Iris pigment epithelial cell (primary cell): ENCODE data around the gene DNAJC8.

Experiments
- DNase-seq: peaks from one replicate; pipeline ENCODE4 v3.0.0-alpha.2; 2011; ENCODE audit warnings: low read depth

DNAJC8 gene

DNA sequence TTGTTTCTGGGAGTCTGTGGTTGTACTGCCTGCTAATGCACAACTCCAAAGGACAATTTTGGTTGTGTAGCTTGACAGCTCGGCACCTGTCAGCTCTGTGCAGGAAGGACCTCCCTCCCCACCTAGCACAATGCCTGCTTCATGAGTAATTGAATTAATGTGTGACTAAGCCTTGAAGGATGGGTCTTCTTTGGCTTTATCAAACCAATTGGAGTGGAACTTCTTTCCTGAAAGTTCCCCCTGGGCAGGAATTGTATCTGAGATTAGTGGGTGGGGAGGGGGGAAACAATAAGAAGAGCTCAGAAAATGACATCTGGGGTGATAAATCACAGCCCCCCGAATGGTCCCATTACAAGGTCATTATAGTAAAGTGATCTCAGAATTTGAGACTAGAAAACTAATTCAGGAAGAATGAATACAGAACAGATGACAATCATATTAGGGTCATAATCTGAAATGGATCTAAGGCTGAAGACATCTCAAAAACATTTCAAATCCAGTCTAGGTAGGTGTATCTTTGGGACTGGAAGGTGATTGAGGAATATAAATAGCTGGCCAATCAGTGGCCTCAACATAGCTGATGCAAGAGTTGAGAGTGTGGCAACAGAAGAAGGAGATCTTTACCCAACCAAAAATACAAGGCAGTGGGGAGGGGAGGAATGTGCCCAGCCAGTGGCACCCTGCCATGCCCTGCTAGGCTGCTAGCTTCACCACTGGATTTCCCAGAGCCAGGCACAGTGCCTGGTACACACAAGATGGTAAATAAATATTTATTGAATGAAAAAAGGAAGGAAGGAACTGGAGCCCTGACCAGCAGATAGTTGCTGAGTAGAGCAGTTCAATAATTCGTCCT is 16.4 kb upstream of the DNAJC8 start:
- peak; percentile 59 for DNase-seq

DNA sequence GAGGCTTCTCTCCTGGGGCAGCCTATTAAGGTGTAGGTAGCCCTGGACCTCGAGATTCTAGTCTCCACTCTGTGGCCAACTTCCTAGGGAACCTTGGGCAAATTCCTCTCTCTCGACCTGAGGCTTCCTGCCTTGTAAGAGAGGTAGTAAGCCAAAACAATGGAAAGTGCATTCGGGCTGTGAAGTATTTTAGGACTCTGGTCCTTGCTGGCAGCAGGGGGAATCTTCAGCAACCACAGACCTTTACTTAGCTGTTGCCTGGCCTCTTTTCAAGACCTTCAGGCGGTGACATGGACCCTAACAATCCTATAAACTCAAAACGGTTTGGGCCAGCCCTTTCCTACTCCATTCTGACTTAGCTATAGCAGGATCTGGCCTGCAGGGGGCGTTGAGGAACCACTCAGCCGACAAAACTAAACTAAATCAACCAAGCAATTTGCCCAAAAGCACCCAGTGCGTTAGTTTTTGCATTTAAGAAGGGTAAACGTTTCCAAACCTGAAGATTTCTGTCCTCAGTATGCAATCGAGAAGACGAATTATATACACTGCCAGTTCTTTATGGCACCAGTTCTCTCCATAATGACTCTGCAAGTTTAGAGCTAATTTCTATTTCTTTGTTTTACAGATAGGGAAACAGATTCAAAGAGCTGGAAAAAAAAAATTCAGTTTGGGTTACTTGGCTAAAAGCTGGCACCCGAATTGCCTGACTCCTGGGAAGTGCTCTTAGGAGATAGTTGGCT is 15.6 kb upstream of the DNAJC8 start:
- DNase-seq = peak; percentile 73

DNA sequence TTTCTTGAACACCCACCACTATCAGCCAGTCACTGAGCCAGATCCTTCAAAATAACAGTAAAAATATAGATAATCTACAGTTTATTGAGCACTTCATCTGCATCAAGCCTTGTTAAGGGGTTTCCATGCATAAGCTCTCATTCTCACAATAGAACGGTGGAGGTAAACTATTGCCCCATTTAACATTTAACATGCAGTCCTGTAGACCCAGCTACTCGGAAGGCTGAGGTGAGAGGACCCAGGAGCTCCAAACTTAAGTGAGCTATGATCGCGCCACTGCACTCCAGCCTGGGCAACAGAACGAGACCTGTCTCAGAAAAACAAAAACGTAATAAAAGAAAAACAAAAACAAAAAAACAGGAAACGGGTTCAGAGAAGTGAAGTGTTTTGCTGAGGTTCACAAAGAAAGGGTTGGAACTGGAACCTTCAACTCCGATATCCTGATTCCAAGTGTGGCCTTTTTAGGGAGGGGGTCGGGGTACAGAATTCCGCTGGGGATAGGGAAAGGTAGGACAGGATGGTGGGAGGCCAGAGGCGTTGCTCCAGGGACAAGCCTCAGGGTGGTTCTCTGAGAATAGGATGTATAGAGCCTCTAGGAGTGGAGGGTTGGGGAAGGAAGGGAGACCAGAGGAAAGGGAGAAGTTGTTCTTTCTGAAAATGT is 14.9 kb upstream of the DNAJC8 start:
- DNase-seq = no peak

DNA sequence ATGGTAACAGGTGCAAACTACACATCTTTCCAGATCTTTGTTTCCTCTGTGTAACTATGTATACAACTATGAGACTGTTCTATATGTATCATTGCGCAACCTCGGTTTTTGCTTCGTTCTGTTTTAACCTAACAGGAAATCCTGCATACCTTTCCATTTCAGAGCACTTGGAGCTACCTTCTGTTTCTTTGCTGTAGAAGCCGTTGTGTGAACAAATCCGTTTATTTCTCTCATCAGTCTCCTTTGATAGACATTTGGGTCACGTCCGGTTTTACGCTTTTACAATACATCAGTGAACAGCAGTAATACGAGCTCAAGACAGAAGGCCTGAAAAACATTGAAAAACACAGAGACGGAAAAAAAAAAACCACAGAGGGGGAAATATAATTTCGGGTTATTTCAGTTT is 13.6 kb upstream of the DNAJC8 start:
- peak; percentile 75 for DNase-seq

GRCh38 chr1:28244549-28245251 is 11.9 kb upstream of the DNAJC8 start:
- no peak for DNase-seq

DNA sequence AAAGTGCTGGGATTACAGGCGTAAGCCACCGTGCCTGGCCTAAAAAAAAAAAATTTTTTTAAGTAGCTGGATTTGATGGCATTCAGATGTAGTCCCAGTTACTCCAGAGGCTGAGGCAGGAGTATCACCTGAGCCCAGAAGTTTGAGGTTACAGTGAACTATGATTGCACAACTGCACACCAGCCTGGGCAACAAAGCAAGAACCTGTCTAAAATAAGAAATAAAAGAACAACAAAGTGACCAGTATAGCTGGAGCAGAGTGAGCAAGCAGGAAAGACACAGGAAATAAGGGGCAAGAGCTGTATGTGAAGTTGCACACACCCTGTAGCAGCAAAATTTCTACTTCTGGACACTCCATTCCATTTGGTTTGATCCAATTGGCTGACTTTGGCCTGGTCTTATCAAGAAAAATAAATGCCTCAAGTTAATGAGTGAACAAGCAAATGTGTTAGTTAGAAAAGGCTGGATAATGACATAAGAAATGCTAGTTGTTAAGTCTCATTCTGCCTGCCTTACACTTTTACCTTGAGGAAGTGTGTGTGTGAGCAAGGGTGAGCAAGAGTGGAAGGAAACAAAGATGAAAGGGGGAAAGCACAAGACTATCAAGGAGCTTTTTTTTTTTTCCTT is 11.0 kb upstream of the DNAJC8 start:
- no peak for DNase-seq

DNA sequence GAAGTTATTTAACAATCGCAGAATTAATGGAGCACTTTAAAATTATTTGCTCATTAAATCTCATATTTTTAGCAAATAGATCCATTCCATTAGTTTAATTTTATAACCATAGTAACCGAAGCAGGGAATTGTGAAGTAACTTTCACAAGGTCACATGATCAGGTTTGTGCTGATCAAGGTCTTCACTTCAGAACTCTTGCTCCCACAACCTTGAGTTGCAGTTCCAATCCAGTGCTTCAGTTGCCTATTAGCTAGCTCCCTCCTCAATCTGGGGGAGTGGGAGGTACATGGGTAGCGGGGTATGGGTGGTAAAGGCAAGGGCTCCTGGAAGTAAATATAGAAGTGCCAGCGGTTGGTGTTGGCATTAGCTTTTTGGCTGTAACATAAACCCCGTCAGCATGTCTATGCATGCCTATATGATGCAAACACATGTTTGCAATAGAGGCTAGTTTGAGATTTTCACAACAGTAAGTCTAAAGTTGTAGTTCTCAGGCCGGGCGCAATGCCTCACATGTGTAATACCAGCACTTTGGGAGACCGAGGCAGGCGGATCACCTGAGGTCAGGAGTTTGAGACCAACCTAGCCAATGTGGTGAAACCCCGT is 8.9 kb upstream of the DNAJC8 start:
- DNase-seq = no peak

DNA sequence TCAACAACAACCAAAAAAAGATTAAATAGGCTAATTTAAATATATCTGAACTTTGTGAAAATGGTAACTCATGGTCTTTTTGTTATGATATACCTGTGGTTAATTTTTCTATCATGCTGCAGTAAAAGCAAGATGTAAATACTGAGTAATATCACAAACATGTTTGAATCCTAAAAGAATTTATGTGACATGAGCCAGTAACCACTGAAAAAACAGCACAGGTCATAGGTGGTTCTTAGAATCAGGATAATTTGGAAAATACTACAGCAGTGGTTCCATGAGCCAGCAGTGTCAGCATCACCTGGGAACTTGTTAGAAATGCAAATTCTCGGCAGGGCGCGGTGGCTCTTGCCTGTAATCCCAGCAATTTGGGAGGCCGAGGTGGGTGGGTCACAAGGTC is 7.2 kb upstream of the DNAJC8 start:
- no peak for DNase-seq

- no peak for DNase-seq
These were observed 6.2 kb upstream of the DNAJC8 start for GRCh38 chr1:28239004-28239403.

DNA sequence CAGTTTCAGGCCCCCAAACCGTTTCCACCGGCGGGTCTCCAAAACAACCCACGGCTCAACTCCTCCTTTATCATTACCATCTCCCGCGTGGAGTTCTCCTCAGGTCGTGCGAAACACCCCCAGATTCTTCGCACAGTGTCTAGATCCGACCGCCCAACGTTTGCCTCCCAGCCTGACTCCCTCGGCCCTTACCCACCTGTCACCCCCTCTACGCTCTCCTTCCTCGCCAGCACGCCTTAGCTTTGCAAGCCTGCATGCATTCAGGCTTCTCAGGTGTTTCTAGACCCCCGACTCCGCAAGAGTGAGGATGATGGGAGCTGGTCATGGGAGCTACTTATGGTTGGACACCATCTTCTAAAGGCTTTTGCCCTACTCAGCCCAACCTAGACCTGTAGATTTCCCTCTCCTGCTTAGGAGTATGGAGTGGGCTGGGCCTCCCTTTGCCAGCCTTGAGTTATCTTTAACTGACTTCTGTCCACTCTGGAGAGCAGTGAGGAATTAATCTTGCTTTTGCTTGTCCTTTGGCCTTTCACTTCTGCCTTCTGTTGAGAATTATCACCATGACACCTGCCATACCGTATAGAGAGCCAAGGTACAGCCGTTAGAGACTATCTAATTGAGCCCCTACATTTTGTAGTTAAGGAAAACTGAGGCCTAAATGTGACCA is 4.0 kb upstream of the DNAJC8 start:
- DNase-seq = no peak

DNA sequence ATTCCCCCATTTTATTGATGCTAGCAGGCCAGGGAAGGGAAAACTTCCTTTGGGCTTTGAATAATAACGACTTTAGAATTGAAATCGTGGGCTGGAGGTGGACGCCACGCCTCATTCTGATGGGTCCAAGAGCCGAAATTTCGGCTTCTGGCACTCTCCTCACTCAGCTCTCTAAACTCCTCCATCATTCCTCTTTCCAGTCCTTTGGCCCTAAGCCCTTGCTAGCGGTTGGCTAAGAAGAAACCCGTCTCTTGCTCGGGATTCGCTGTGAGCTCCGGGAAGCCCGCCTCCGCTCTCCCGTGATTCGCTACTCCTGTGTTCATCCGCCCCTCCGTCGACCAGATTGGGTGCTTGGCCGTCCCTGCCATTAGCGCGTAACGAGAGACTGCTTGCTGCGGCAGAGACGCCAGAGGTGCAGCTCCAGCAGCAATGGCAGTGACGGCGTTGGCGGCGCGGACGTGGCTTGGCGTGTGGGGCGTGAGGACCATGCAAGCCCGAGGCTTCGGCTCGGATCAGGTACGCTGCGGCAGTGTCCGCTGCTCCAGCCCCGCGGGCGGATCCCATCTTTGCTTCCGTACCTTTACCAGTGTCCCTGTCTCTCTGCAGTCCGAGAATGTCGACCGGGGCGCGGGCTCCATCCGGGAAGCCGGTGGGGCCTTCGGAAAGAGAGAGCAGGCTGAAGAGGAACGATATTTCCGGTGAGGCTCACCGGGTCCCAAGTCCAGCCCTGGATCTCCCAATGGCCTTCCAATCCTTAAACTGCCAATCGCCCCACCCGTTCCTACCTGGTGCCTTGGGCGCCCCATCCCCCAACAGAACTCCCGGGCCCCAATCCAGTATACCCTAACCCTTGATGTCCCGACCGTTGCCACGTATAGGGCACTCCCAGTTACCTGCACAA is 3.2 kb upstream of the DNAJC8 start, which contains the start of gene ATP5IF1:
TSS of gene ATP5IF1 (plus strand) at position 370 of the 901 bp plus-strand sequence. CDS start at position 430, 60 bp downstream.
- DNase-seq = peak; percentile 99

GRCh38 chr1:28233264-28233606 is 406 bp upstream of the DNAJC8 start:
- DNase-seq = no peak

DNA sequence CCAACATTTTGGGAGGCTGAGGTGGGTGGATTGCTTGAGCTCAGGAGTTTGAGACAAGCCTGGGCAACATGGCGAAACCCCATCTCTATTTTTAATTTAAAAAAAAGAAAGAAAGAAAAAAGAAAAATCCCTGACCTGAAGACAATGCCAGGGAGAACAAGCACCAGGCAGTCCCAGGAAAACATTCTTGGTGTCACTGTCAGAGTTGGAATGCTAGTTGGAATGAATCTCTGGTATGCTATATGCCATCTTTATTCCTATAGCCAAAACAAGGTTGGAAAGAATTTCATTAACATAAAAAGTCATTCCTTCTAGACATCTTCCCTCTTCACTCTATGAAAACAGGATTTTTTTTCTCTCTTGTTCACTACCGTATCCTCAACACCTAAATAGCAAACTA is 2.8 kb downstream of the DNAJC8 start:
- no peak for DNase-seq

DNA sequence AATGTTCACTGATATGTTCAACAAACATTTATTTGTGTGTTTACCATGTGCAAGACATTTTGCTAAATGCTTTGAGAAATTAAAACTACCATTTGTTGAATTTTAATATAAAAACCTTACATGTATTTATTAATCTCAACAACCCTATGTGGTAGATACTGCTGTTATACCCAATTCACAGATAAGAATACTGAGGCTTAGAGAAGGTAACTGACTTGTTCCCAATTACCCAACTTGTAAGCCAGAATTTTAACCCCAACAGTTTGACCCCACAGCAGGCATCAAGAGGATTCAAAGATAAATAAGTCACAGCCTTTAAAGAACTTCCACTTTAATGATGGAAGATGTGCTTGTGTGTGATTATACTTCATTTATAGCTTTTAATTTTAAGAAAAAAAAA is 3.7 kb downstream of the DNAJC8 start:
- no peak for DNase-seq

DNA sequence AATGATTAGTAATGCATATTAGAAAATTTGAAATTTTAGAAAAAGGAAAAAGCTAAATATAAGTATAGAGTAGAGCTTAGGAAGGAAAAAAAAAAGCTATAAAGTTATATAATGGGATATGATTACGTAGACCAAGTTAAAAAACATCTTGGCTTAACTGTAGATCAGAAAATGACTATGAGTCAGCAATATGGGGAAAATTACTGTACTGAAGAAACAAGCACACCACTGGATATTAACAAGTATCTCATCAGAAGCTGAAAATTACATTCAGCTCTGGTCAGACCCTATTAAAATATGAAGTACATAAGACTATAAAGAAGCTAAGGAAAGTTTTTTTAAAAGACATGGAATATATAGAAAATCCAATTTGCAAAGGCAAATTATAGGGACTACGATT is 19.5 kb downstream of the DNAJC8 start:
- peak; percentile 29 for DNase-seq

DNA sequence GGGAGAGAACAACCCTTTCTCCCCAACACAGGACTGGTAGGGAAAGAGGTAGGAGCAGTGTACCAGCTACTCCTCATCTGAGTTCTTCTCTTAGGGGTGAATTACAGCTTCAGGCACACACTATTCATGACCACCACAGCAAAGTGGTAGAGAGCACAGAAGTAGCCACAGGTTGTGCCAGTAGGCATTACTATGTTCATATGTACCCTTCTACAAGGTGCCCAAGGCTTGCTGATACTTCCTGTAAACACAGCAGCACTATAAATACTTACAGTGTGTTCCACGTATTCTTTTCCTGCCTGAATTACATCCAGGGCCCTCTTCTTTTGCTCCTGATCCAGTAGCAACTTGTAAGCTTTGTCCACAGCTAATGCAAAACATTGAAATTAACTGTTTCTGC is 23.1 kb downstream of the DNAJC8 start:
- no peak for DNase-seq

- DNase-seq = peak; percentile 76
These were observed 23.9 kb downstream of the DNAJC8 start for GRCh38 chr1:28208818-28209441.

DNA sequence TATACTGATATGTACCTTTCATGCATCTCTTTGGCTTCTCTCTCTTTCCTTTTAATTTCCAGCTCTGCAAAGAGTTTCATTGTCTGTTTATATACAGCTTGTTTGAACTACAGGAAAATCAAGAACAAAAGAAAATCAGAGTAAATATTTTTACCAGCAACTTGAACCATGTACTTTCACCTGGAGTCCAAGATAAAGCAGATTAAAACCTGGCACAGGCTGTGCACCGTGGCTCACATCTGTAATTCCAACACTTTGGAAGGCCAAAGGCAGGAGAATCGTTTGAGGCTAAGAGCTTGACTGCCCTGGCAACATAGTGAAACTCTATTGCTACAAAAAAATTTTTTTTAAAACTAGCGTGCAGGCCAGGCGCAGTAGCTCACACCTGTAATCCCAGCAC is 27.6 kb downstream of the DNAJC8 start:
- DNase-seq = no peak

DNA sequence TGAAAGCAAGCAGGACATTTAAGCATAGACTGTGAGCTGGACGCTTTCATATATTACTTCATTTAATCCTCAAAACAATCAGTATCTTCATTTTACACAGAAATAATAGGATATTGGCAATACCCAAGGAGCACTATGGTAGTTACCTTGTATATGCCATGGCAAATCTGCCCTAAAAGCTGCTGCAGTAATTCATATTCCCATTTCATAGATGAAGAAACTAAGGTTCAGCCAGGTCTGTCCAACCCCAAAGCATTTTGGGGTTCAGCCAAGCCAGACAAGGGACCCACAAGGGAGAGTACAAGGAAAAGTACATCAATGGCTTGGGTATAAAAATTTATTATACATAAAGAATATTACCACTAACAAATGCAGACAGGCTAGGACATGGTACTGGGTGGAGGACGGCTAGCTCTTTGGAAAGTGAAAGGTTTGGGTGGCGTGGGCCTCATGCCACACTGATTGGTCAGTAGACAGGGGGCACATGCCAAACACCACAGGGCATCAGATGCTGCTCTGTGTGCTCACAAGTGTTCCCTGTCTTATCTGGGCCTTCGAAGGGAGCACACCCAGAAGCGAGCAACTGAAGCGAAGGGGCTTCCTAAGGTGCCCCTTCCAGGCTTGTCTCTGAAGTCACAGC is 32.5 kb downstream of the DNAJC8 start:
- DNase-seq = no peak
